GM12874 (cell line): ENCODE results near the gene ALMS1.

Experiments
- TF ChIP-seq, protein P1 (sequence below): IDR thresholded peaks from 2 replicates; pipeline ENCODE4 v1.5.1; 2011; ENCODE audit warnings: low read depth, mild to moderate bottlenecking, control low read depth, low read length, moderate library complexity; ENCODE audit not compliant: insufficient read depth

ALMS1 gene

DNA sequence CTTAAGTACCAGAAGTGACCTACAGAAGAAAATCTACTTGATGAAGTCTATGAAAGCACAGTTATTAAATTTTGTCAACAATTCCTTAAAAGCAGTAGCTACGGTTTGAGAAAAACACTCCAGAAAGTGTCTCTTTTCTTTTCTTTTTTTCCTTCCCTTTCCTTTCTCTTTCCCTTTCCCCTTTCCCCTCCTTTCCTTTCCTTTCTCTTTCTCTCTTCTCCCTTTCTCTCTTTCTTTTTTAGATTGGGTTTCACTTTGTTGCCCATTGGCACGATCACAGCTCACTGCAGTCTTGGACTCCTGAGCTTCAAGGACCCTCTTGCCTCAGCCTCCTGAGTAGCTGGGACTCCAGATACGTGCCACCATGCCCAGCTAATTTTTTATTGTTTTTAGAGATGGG lies 2.6 kb upstream of the ALMS1 start:
- TF ChIP-seq, protein P1, sequence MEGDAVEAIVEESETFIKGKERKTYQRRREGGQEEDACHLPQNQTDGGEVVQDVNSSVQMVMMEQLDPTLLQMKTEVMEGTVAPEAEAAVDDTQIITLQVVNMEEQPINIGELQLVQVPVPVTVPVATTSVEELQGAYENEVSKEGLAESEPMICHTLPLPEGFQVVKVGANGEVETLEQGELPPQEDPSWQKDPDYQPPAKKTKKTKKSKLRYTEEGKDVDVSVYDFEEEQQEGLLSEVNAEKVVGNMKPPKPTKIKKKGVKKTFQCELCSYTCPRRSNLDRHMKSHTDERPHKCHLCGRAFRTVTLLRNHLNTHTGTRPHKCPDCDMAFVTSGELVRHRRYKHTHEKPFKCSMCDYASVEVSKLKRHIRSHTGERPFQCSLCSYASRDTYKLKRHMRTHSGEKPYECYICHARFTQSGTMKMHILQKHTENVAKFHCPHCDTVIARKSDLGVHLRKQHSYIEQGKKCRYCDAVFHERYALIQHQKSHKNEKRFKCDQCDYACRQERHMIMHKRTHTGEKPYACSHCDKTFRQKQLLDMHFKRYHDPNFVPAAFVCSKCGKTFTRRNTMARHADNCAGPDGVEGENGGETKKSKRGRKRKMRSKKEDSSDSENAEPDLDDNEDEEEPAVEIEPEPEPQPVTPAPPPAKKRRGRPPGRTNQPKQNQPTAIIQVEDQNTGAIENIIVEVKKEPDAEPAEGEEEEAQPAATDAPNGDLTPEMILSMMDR: no peak

DNA sequence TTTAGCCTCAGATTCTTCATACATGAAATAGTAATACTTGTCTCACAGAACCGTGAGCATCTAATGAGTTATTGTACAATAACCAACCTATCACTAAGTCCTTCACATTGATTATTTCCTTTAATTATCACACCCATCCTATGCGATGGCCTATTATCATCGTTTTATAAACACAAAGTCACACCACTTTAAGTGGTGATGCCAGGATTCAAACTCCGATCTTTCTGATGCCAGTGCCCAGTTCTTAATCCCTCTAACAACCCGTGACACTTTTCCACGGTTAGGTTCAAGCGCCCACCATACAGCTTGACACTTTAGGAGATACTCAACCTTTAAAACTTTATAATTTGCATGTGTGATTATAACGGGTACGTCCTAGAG lies 523 bp upstream of the ALMS1 start:
- TF ChIP-seq, protein P1: no peak

DNA sequence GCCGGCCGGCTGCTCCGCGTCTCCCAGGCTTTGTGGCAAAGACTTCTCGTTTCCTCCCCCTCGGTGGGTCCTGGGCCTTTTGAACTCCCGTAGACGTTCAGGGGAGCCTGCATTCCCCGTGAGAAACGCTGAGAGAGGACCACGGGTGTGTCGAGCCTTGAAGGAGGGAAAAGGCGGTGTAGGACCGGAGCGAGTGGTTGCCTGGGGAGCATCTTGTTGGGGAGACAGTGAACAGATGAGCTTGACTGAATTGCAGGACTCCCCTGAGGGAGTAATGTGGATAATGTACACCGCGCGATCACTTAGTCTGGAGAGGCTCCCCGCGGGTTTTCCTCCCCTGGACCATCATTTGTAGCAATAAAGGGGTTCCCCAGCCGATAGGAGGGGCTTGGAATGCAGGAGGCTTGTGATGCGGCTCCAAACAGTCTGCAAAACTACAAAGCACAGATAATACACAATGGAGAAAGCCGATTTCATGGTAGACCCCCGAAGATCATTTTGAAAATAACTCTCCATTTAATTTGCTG lies 769 bp downstream of the ALMS1 start:
- TF ChIP-seq, protein P1: no peak

DNA sequence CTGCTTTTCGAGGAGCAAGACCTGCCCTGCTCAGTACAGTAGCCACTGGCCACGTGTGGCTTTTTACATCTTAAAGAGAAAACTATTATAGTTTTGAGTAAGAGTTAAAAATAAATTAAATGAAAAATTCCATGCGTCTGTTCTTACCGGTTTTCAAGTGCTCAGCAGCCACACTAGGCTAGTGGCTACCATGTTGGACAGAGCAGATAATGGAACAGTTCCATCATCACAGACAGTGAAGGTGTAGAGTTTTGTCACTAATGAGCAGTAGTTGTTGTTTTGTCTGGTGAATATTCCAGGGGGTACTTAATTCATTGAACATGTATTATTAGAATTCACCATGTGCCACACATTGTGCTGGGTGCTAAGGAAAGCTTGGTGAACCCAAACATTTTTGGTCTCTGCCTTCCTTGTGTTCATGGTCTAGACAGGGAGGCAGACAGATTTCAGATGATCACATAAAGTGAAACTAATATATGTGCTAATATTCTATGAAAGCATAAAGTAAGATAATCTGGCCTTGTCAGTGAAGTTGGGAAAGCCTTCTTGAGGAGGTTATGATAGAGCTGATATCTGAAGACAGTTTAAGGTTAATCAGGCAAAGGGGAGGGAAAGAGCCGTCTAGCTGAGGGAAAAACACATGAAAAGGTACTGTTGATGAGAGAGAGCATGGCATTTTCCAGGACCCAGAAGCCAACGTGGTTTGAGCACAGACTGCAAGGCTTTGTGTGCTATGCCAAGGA lies 1.4 kb downstream of the ALMS1 start:
- TF ChIP-seq, protein P1: no peak

DNA sequence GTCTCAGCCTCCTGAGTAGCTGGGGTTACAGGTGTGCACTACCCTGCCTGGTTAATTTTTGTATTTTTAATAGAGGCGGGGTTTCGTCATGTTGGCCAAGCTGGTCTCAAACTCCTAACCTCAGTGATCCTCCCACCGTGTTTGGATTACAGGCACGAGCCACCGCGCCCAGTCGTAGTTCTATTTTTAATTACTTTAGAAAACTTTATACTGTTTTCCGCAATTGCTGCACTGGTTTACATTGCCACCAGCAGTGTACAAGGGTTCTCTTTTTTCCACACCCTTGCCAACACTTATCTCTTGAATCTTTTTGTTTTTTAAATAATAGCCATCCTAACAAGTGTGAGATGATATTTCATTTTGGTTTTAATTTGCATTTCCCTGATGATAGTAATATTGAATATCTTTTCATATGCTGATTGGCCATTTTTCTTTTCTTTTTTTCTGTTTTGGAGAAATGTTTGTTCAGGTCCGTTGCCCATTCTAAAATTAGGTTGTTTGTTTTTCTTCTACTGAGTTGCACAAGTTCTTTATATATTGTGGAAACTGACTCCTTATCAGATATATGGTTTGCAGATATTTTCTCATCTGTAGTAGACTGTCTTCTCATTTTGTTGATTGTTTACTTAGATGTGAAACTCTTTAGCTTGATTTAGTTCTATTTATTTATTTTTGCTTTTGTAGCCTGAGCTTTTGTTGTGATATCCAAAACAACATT lies 16.9 kb downstream of the ALMS1 start:
- TF ChIP-seq, protein P1: no peak

DNA sequence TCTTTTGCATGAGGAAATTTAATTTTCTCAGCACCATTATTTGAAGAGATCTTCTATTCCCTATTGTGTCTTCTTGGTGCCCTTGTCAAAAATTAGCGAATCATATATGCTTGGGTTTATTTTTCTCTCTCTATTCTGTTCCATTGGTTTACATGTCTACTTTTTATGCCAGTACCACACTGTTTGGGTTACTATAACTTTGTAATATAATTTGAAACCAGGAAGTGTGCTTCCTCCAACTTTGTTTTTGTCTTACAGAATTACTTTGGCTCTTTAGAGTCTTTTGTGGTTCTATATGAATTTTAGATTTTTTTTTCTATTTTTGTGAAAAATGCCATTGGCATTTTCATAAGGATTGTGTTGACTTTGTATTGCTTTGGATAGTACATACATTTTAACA lies 17.6 kb downstream of the ALMS1 start:
- TF ChIP-seq, protein P1: no peak

DNA sequence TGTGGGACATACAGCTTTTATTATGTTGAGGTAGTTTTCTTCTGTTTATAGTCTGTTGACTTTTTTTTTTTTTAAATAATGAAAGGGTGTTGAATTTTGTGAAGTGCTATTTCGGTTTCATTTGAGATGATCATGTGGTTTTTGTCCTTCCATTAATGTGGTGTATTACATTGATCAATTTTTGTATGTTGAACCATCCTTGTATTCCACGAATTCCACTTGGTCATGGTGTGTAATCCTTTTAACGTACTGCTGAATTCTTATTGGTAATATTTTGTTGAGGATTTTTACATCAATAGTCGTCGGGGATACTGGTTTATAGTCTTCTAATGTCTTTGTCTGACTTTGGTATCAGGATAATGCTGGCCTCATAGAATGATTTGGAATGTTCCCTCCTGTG lies 18.8 kb downstream of the ALMS1 start:
- TF ChIP-seq, protein P1: no peak
